Cardiac fibroblast (primary cell): ENCODE measurements around the gene MBD3L4.

ENCODE experiments used
- DNase-seq, 2 donors: peaks; one replicate each; pipeline versions ENCODE4 v3.0.0 to v3.0.0-alpha.2; 2010; ENCODE audit warnings: low read depth in 2 of 2
- H3K4me3 ChIP-seq, 2 donors: replicated peaks in 1 of 2; 1 replicate in 1 of 2; 2 replicates in 1 of 2; pipeline ENCODE4 v1.5.1; 2011; ENCODE audit warnings: low read depth in 2 of 2, low read length in 2 of 2, mild to moderate bottlenecking in 2 of 2, moderate library complexity in 1 of 2
- CTCF ChIP-seq: IDR thresholded peaks from one replicate; pipeline ENCODE4 v1.5.1; 2011; ENCODE audit warnings: low read depth, mild to moderate bottlenecking, low read length, inconsistent platforms

The MBD3L4 gene

GRCh38 chr19:6987850-6988249 lies 52.1 kb downstream of the MBD3L4 start:
- no peak for TF ChIP-seq CTCF
- no peak overlapping the region for H3K4me3 ChIP-seq

More at GRCh38 chr19:6987850-6988249, 52.1 kb downstream of the MBD3L4 start:
- no peak for DNase-seq
